Measurements from ENCODE around the gene THRB.

Gene THRB

GRCh38 chr3:24401090-24401810, 93.4 kb downstream of the THRB start (continued):
- TF ChIP-seq ZNF140 (tag by site-specific recombination; IDR thresholded peaks at IDR 0.05): no peak
- no peak for TF ChIP-seq GFI1B (tag by site-specific recombination; IDR thresholded peaks at IDR 0.05)
- TF ChIP-seq PRDM1 (tag by site-specific recombination; IDR thresholded peaks at IDR 0.05): no peak
- TF ChIP-seq GLI2 (tag by site-specific recombination; IDR thresholded peaks at IDR 0.05; ENCODE audit: borderline replicate concordance, low read depth): peak; percentile 8; the same call in 1 of the 2 replicates
- TF ChIP-seq, protein P1, sequence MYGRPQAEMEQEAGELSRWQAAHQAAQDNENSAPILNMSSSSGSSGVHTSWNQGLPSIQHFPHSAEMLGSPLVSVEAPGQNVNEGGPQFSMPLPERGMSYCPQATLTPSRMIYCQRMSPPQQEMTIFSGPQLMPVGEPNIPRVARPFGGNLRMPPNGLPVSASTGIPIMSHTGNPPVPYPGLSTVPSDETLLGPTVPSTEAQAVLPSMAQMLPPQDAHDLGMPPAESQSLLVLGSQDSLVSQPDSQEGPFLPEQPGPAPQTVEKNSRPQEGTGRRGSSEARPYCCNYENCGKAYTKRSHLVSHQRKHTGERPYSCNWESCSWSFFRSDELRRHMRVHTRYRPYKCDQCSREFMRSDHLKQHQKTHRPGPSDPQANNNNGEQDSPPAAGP (tag by site-specific recombination; IDR thresholded peaks at IDR 0.05): no peak
- TF ChIP-seq, protein P2, sequence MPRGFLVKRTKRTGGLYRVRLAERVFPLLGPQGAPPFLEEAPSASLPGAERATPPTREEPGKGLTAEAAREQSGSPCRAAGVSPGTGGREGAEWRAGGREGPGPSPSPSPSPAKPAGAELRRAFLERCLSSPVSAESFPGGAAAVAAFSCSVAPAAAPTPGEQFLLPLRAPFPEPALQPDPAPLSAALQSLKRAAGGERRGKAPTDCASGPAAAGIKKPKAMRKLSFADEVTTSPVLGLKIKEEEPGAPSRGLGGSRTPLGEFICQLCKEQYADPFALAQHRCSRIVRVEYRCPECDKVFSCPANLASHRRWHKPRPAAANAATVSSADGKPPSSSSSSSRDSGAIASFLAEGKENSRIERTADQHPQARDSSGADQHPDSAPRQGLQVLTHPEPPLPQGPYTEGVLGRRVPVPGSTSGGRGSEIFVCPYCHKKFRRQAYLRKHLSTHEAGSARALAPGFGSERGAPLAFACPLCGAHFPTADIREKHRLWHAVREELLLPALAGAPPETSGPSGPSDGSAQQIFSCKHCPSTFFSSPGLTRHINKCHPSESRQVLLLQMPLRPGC (tag by site-specific recombination; IDR thresholded peaks at IDR 0.05): no peak
- peak; percentile 62; the same call in 1 of the 2 replicates for TF ChIP-seq ZBTB20 (tag by site-specific recombination; IDR thresholded peaks at IDR 0.05)
- no peak for TF ChIP-seq ZNF302 (tag by site-specific recombination; IDR thresholded peaks at IDR 0.05; ENCODE audit: low read depth)
- no peak for TF ChIP-seq KLF9 (tag by site-specific recombination; IDR thresholded peaks at IDR 0.05; ENCODE audit: low read depth)
- TF ChIP-seq ZNF530 (tag by site-specific recombination; IDR thresholded peaks at IDR 0.05; ENCODE audit: low read depth): no peak
- no peak for TF ChIP-seq PRDM10 (tag by site-specific recombination; IDR thresholded peaks at IDR 0.05)
- peak; percentile 98 for TF ChIP-seq WT1 (tag by site-specific recombination; IDR thresholded peaks at IDR 0.05)
- no peak for TF ChIP-seq SP3 (tag by site-specific recombination; IDR thresholded peaks at IDR 0.05)
- TF ChIP-seq ZNF664 (tag by site-specific recombination; IDR thresholded peaks at IDR 0.05): peak; percentile 52; the same call in 1 of the 2 replicates
- TF ChIP-seq, protein P3, sequence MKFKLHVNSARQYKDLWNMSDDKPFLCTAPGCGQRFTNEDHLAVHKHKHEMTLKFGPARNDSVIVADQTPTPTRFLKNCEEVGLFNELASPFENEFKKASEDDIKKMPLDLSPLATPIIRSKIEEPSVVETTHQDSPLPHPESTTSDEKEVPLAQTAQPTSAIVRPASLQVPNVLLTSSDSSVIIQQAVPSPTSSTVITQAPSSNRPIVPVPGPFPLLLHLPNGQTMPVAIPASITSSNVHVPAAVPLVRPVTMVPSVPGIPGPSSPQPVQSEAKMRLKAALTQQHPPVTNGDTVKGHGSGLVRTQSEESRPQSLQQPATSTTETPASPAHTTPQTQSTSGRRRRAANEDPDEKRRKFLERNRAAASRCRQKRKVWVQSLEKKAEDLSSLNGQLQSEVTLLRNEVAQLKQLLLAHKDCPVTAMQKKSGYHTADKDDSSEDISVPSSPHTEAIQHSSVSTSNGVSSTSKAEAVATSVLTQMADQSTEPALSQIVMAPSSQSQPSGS (tag by site-specific recombination; IDR thresholded peaks at IDR 0.05; ENCODE audit: low read depth): no peak
- no peak for TF ChIP-seq ZNF202 (tag by site-specific recombination; IDR thresholded peaks at IDR 0.05; ENCODE audit: borderline replicate concordance)
- TF ChIP-seq ZNF521 (tag by site-specific recombination; IDR thresholded peaks at IDR 0.05): no peak
- no peak for TF ChIP-seq ZNF114 (tag by site-specific recombination; IDR thresholded peaks at IDR 0.05)
- TF ChIP-seq ZFP69B (tag by site-specific recombination; IDR thresholded peaks at IDR 0.05): no peak
- no peak for TF ChIP-seq ELK4 (IDR thresholded peaks at IDR 0.05; ENCODE audit: borderline replicate concordance, low read depth, low read length)
- TF ChIP-seq SALL2 (tag by site-specific recombination; IDR thresholded peaks at IDR 0.05; ENCODE audit: borderline replicate concordance): no peak
- TF ChIP-seq OVOL3 (tag by site-specific recombination; IDR thresholded peaks at IDR 0.05): no peak; the same call in 1 of the 2 replicates
- TF ChIP-seq HIC1 (tag by site-specific recombination; IDR thresholded peaks at IDR 0.05): no peak
- TF ChIP-seq ZNF239 (tag by site-specific recombination; IDR thresholded peaks at IDR 0.05): no peak
- no peak for TF ChIP-seq ZNF146 (tag by site-specific recombination; IDR thresholded peaks at IDR 0.05)
- TF ChIP-seq YY2 (tag by site-specific recombination; IDR thresholded peaks at IDR 0.05): no peak
